HG03469 (cell line): ENCODE results near the gene ETHE1.
A peak's percentile ranks its signal among the peaks of the same experiment; 100 is the strongest.
"Not testable (repeated sequence)": the region's sequence is repeated elsewhere in the genome, so short reads cannot be mapped to it uniquely, and the experiment has no call there.

Source experiments
- ATAC-seq: cut with Tn5 transposase; IDR thresholded peaks from one replicate; pipeline ENCODE4 v1.9.1; 2021; ENCODE audit warnings: mild to moderate bottlenecking, moderate library complexity, moderate number of reproducible peaks; ENCODE audit not compliant: unreplicated experiment

The ETHE1 gene

DNA sequence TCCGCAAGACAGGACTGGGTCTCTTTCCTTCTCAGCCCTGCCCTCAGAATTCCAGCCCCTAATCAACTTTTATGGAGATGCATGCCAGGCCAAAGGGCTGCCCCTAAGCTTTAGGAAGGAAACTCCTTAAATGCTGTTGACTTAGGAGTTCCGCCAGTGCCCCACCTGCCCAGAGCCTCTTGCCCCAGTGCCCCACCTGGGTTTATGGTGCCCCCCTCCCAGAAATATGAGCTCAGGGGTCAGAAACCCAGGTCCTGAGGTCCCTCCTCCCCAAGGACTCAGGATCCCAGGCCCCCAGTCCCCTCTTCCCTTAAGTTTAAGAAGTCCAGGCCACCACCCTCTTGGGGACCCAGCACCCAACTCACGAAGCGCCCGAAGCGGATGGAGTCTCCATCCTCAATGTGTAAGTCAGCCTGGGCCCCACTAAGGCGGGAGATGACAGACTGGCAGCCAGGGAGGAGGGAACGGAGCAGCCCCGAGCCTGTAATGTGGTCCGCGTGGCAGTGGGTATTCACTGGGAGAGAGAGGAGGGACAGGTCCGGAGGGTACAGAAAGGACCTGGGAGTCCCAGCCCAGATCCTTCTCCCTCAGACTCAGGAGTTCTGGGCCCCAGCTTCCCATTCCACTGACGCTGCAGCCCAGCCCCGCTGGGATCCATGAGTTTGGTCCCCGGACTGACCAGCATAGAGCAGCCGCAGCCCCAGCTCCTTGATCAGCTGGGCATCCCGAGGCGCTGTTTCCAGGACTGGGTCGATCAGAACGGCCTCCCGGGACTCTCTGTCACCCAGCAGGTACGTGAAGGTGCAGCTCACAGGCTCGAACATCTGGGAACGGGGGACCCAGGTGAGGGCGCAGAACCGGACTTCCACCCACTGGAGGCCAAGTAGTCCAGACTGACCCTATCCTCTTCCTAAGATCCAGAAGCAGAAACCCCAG lies 897 bp downstream of the ETHE1 start:
- no peak for ATAC-seq

GRCh38 chr19:43524922-43525835 lies 1.8 kb downstream of the ETHE1 start:
- ATAC-seq = no peak

DNA sequence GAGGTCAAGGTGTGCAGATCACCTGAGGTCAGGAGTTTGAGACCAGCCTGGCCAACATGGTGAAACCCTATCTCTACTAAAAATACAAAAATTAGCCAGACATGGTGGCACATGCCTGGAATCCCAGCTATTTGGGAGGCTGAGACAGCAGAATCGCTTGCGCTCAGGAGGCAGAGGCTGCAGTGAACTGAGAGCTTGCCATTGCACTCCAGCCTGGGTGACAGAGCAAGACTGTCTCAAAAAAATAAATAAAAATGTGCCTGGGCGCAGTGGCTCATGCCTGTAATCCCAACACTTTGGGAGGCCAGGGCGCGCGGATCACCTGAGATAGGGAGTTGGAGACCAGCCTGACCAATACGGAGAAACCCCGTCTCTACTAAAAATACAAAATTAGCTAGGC lies 3.3 kb downstream of the ETHE1 start:
- not testable (repeated sequence) for ATAC-seq

GRCh38 chr19:43522929-43523328 lies 4.1 kb downstream of the ETHE1 start:
- no peak for ATAC-seq

DNA sequence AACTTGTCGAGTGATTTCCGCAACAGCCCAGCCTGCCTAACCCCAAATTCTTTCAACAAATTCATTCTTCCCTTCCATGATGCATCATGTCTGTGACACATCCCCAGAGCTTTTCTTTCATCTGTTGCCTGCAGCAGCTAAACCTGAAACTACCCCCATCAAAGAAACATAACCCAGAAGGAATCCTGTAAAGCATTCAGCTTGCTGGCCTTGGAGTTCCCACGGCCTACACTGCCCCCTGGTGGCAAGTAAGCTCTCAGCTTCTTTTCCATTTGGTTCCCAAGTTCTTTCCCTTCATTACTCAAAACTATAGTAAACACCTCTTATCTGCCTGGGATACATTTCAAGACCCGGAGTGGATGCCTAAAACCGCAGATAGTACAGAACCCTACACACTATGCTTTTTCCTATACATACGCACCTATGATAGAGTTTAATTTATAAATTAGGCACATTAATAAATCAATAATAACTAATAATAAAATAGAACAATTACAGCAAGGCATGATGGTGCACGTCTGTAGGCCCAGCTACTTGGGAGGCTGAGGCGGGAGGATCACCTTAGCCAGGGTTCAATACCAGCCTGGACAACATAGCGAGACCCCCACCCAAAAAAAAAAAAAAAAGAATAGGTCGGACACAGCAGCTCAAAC lies 7.4 kb downstream of the ETHE1 start:
- ATAC-seq = no peak

DNA sequence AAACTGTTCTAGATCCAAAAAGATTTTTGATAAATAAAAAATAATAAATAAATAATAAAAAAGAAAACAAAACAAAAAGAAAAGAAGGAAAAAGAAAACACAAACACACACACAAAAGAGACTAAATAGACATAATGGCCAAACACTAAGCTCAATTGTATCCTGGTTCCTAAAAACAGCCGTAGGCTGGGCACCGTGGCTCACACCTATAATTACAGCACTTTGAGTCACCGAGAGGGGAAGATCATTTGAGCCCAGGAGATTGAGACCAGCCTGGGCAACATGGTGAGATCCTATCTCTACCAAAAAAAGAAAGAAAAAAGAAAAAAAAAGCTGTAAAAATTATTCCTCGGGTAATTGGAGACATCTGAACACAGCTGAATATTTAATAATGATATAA lies 8.9 kb downstream of the ETHE1 start:
- no peak for ATAC-seq

GRCh38 chr19:43512399-43512798 lies 14.6 kb downstream of the ETHE1 start:
- not testable (repeated sequence) for ATAC-seq

DNA sequence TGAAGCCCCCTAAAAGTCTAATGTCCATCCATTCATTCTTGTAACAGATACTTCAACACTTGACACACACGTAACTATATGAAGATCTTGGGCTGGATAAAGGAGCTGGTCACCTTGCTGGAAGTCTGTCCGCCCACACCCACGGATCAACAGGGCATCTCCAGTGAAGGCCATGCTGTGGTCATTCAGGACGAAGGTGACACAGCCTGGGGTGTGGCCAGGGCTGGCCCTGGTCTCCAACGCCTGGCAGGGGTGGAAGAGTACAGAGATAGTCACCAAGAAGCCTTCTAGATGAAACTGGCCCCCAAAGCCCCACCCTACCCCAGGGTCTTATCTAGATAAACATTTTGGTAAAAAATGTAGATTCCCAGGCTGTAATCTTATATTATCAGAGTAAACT lies 15.7 kb downstream of the ETHE1 start:
- no peak for ATAC-seq

GRCh38 chr19:43510713-43511112 lies 16.3 kb downstream of the ETHE1 start:
- ATAC-seq = no peak

GRCh38 chr19:43507880-43508279 lies 19.1 kb downstream of the ETHE1 start:
- ATAC-seq = no peak

- no peak for ATAC-seq
Observed at GRCh38 chr19:43506629-43507028, 20.4 kb downstream of the ETHE1 start.

- ATAC-seq = no peak
Observed at GRCh38 chr19:43505941-43506340, 21.1 kb downstream of the ETHE1 start.

DNA sequence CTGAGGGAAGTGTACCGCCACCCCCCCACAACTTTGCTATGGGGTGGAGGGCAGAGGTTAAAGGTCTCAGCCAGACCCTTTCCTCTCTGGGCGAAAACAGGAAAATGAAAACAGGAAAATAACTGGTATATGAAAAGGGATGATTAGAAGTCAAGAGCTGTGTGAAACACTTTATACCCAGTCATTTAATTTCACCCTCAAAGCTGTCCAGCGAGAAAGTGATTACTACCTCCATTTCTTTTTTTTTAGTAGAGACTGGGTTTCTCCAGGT lies 21.9 kb downstream of the ETHE1 start:
- ATAC-seq = no peak

- no peak for ATAC-seq
Observed at GRCh38 chr19:43504426-43505185, 22.4 kb downstream of the ETHE1 start, which contains the start of gene PHLDB3. Gene PHLDB3, minus strand, starts transcription at chr19:43504746. Its CDS starts 628 bp downstream, at chr19:43504118.

- ATAC-seq = peak; percentile 70
Observed at GRCh38 chr19:43503501-43504425, 23.2 kb downstream of the ETHE1 start.

DNA sequence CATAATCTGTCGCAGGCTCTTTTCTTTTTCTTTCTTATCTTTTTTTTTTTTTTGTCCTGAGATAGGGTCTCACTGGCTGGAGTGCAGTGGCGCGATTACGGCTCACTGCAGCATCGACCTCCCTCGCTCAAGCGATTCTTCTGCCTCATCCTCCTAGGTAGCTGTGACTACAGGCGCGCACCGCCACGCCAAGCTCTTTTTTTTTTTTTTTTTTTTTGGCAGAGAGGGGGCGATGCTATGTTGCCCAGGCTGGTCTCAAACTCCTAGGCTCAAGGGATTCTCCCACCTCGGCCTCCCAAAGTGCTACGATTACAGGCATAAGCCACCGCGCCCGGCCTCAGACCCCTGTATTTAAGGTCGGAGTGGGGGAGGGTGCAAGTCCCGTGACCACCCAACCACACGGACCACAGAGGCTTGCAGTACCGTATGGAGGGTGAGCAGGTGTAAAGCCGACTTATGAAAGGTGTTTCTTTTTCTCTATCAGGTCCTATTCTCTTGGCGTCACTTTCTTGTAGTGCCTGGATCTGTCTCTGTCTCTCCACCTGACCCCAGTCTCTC lies 24.5 kb downstream of the ETHE1 start:
- no peak for ATAC-seq

- no peak for ATAC-seq
Observed at GRCh38 chr19:43501661-43502418, 25.2 kb downstream of the ETHE1 start.

DNA sequence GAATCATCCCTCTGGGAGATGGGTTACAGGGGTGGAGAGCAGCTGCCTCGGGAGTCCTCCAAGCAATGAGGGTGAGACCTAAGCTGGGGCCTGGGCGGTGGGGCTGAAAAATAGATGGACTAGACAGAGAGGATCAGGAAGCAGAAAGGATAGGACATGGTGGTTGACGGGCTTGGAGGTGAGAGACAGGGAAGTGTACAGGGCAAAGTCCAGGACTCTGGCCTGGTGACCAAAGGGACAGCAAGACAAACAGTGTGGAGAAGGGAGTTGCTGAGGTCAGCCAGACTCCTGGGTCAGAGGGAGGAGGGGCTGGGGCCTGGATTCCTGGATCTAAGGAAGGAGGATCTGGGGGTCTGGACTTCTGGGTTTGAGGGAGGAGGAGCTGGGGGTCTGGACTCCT lies 28.0 kb downstream of the ETHE1 start:
- no peak for ATAC-seq
